HG02884 (cell line): ENCODE results near the gene TFEB.

Source experiments
- ATAC-seq: cut with Tn5 transposase; IDR thresholded peaks from one replicate; pipeline ENCODE4 v1.9.1; 2021; ENCODE audit warnings: mild to moderate bottlenecking, moderate library complexity; ENCODE audit not compliant: unreplicated experiment

The TFEB gene

GRCh38 chr6:41707565-41708200, 27.7 kb downstream of the TFEB start:
- ATAC-seq: no peak

GRCh38 chr6:41706876-41707564, 28.4 kb downstream of the TFEB start:
- ATAC-seq: no peak

- peak; percentile 61 for ATAC-seq
Observed at GRCh38 chr6:41705996-41706835, 29.2 kb downstream of the TFEB start.

- no peak for ATAC-seq
Observed at GRCh38 chr6:41705311-41705995, 30.0 kb downstream of the TFEB start.

- ATAC-seq: no peak
Observed at GRCh38 chr6:41704656-41705310, 30.6 kb downstream of the TFEB start.

- ATAC-seq: no peak
Observed at GRCh38 chr6:41704028-41704427, 31.4 kb downstream of the TFEB start.

GRCh38 chr6:41702771-41703494, 32.5 kb downstream of the TFEB start:
- ATAC-seq: no peak

- no peak for ATAC-seq
Observed at GRCh38 chr6:41702089-41702745, 33.2 kb downstream of the TFEB start.

- no peak for ATAC-seq
Observed at GRCh38 chr6:41700463-41701347, 34.7 kb downstream of the TFEB start.

GRCh38 chr6:41699063-41699462, 36.3 kb downstream of the TFEB start:
- no peak for ATAC-seq

GRCh38 chr6:41697861-41698781, 37.3 kb downstream of the TFEB start:
- ATAC-seq: no peak

GRCh38 chr6:41696788-41697187, 38.6 kb downstream of the TFEB start:
- ATAC-seq: no peak

GRCh38 chr6:41695825-41696224, 39.6 kb downstream of the TFEB start:
- no peak for ATAC-seq

GRCh38 chr6:41694815-41695526, 40.4 kb downstream of the TFEB start:
- ATAC-seq: no peak

GRCh38 chr6:41693281-41694240, 41.8 kb downstream of the TFEB start:
- no peak for ATAC-seq

GRCh38 chr6:41692730-41693129, 42.7 kb downstream of the TFEB start:
- ATAC-seq: no peak
